GM21825 (cell line): Measurements from ENCODE around the gene PRELP.

ENCODE experiments used
- ATAC-seq: cut with Tn5 transposase; IDR thresholded peaks from one replicate; pipeline ENCODE4 v1.9.1; 2021; ENCODE audit warnings: mild to moderate bottlenecking, moderate library complexity; ENCODE audit not compliant: unreplicated experiment

Gene PRELP

DNA sequence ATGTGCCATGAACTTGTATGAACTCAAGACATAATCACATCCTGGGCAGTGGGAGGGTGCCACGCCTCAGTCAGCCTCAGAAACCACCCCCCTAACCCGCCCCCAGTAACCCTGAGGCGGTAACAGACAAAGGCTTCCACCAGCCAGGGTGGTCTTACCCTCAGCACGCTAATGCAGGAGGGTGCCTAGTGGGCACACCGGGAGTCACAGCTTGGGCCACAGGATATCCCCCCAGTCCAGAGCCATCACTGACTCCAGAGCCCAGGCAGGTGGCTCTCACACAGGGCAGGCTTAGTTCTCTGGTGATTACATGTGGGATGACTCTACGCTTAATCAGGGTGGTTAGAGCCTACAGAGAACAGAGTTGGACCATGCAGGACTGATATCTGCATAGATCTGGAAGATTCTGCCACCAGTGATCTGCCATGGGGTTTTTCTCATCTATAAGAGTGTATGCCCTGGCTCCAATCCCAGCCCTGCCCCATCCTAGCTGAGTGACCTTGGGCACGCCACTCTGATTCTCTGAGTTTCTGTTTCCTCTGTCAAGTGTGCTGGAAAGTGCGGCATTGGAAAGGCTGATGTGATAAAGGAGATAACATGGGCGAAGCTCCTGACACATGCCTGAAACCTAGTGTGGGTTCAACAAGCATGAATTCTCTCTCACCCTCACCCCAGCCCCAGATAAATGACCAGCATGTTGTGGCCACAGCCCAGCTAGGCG, 45.6 kb downstream of the PRELP start:
- ATAC-seq, result no peak

- ATAC-seq, result no peak
These were observed 46.2 kb downstream of the PRELP start for GRCh38 chr1:203521812-203522211.

- no peak for ATAC-seq
These were observed 46.6 kb downstream of the PRELP start for GRCh38 chr1:203522237-203522636.

- no peak for ATAC-seq
These were observed 48.1 kb downstream of the PRELP start for GRCh38 chr1:203523667-203524066.

- no peak for ATAC-seq
These were observed 48.5 kb downstream of the PRELP start for GRCh38 chr1:203524152-203524551.

- ATAC-seq, result no peak
These were observed 49.2 kb downstream of the PRELP start for GRCh38 chr1:203524824-203525223.

DNA sequence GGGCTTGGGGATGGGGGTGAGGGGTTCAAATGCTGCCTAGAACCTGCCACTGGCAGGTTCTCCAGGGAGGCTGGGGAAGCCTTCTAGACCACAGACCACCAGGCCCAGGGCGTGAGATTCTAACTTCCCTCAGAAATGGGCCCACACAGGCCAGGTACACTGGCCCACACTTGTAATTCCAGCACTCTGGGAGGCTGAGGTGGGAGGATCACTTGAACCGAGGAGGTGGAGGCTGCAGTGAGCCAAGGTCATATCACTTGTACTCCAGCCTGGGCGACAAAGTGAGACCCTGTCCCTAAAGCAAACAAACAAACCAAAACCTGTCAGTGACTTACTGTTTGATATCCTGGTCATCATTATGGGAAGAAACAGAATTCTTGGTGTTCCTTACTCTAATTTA, 50.1 kb downstream of the PRELP start:
- no peak for ATAC-seq

GRCh38 chr1:203526130-203526529, 50.5 kb downstream of the PRELP start:
- ATAC-seq, result no peak

- ATAC-seq, result no peak
These were observed 51.0 kb downstream of the PRELP start for GRCh38 chr1:203526572-203526971.

- no peak for ATAC-seq
These were observed 51.4 kb downstream of the PRELP start for GRCh38 chr1:203527013-203527412.

GRCh38 chr1:203528063-203528462, 52.5 kb downstream of the PRELP start:
- ATAC-seq, result no peak

DNA sequence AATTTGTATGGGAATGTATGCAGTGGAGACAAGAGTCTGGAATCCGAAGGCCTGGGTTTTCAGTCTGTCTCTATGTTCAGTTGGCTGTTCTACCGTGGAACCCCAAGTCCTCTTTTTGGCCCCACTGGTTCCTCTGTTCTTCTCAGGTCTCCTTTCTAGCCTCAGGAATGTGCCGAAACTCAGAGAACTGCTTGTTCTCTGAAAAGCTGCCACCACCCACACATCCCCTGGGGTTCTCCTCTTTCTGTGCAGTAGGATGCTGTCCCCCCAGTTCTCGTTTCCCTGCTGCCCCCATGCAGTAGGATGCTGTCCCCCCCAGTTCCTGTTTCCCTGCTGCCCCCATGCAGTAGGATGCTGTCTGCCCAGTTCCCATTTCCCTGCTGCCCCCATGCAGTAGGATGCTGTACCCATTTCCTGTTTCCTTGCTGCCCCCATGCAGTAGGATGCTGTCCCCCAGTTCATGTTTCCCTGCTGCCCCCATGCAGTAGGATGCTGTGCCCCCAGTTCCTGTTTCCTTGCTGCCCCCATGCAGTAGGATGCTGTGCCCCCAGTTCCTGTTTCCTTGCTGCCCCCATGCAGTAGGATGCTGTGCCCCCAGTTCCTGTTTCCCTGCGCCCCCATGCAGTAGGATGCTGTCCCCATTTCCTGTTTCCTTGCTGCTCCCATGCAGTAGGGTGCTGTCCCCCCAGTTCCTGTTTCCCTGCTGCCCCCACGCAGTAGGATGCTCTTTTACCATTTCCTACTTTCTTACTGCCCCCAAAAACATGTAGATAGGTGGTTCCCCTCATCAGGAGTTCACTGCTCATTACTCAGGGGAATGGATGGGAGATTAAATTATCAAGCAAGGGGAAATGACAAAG, 53.6 kb downstream of the PRELP start:
- no peak for ATAC-seq

DNA sequence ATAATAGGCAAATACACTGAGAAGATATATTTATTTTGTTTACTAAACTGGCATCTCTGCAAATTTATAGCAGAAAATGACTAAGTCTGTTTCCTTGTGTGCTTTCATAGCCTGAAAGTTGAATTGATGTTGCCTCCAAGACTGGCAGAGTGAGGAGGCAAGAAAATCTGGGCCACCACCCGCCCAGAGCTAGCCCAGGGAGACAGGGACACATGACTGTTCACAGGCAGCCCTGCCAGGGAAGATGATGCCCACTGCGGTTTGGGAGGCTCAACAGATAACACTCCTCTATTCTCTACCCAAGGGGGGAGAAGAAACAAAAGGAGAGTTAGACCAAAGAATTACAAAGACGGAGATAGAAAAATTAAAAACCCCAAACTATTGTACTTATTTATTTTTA, 55.5 kb downstream of the PRELP start:
- no peak for ATAC-seq

DNA sequence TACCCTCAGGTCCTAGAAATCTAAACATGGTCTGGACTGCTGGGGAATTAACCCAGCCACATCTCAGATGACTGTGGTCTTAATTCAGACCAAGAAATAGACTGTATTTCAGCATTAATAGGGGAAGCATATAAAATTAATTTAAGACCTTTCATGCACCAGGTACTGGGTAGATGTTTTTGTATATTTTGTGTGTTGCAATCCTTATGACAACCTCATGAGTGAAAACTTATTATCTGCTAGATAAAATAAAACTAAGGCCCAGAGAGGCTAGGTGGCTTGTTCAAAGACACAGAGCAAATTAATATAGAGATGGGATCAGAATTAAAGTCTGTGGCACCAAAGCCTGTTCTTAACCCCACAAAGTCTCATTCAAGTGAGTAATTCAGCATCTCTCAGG, 58.4 kb downstream of the PRELP start:
- no peak for ATAC-seq

DNA sequence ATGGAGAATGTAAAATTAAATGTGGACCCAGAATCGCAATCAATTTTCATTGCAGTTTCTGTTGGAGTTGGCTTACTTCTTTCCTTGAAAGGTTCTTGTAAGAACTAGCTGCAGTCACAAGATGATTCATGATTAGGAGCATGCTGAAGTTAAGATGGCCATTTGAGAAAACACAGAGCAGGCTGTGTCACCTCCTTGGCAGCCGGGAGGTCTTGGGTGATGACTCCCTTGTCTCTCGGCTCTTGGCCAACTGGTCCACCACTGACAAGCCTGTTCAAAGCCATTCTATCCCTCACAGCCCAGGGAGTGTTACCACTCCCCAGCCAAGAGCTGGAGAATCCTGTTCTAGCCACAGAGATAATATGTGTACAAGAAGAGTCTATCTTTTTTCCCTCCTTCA, 58.9 kb downstream of the PRELP start:
- ATAC-seq, result no peak

DNA sequence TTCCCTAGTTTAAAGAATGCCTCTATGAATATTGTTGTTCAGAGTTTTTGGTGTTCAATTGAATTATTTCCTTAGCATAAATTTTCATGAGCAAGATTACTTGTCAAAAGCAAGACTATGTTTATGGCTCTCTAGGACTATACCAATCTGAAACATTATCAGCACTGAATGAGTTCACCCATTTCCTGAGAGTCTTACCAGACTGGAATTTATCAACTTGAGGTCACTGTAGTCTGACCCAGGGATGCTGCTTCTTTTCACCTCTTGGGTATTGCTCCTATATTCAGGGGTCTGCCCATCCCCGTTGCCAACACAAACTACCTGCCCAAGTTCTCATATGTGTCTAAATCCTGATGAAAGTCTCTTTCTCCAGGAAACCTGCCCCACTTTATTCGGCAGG, 61.0 kb downstream of the PRELP start:
- ATAC-seq, result no peak

- no peak for ATAC-seq
These were observed 61.4 kb downstream of the PRELP start for GRCh38 chr1:203536980-203537455.

DNA sequence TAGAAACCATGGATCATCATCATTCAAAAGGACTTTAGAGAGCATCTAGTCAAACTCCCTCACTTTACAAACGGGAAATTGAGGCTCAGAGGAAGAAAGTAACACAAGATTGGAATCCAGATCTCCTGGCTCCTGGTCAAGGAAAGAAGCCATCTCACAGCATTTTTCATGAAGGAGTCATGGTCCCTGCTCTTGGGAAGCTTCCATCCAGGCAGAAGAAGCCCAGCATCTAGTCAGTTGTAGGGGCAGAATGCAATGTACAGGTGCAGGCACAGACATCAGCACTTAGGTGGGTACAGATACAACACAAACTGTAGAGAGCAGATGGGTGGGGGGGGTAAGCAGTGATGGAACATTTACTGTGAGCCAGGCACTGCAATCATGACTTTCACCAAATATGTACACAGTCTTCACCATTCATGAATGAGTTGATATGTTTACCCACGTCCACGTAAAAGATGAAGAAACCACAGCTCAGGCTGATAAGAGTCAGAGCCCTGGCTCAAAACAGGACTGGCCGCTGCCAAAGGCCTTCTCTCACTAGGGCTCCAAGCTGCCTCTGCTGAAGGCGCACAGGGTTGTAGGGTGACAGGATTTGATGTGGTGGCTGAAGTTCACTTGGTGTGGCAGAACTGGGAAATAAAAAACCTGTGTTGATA, 62.3 kb downstream of the PRELP start:
- no peak for ATAC-seq

DNA sequence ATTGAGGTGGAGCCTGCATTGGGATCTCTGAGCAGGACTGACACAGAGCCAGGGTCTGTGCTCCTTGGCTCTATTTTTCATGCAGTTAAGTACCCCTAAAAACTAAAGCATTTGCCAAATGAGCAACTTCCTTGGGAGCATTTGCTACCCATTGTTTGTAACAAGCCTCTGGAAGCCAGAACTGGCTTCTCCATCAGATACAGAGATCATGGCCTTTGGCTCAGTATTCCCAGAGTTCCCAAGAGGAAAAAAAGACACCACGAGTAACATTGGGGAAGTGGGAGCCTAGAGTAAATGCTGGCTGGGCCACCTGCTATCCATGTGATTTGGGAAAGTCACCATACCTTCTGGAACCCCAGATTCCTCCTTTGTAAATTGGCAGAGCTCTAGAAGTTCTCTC, 63.1 kb downstream of the PRELP start:
- ATAC-seq, result no peak

- no peak for ATAC-seq
These were observed 64.4 kb downstream of the PRELP start for GRCh38 chr1:203539831-203540546.
